ENCODE data around the gene RAB23.

GRCh38 chr6:57246307-57246706, 24.2 kb upstream of the RAB23 start:
- TF ChIP-seq CTCF (IDR thresholded peaks at IDR 0.05), result no peak
- no peak for TF ChIP-seq POLR2A (IDR thresholded peaks at IDR 0.05)

Data from uterus (tissue), 2 donors.